Bronchial epithelial cell (primary cell): ENCODE measurements around the gene PTPRE. TPM values are rescaled to one million over a fixed set of nuclear protein-coding genes. Genes with fewer than 3 reads are reported as not detected.

Experiments
- DNase-seq: peaks from one replicate; pipeline ENCODE4 v3.0.0-alpha.2; 2010; ENCODE audit warnings: low read depth
- FAIRE-seq: peaks from 2 replicates; lab custom pipeline; 2011; peaks lifted over from hg19 to GRCh38; lab: Jason Lieb, UNC
- H3K27me3 ChIP-seq: 2 replicates; pipeline ENCODE4 v1.5.1; 2011; ENCODE audit warnings: low read length; ENCODE audit not compliant: control insufficient read depth, insufficient read depth
- H3K36me3 ChIP-seq: 2 replicates; pipeline ENCODE4 v1.5.1; 2011; ENCODE audit warnings: low read length; ENCODE audit not compliant: control insufficient read depth, insufficient read depth
- H3K4me3 ChIP-seq: 2 replicates; pipeline ENCODE4 v1.5.1; 2011; ENCODE audit warnings: mild to moderate bottlenecking, low read depth, low read length, control low read depth
- CTCF ChIP-seq: IDR thresholded peaks from 2 replicates; pipeline ENCODE4 v1.5.1; 2011; ENCODE audit warnings: mild to moderate bottlenecking, moderate library complexity, low read length, control low read depth, inconsistent platforms; ENCODE audit not compliant: insufficient read depth, severe bottlenecking
- total RNA-seq: library from RNA; depleted of rRNA; stranded (reverse); fragments of >200 nt; gene quantifications from 2 replicates; pipeline ENCODE4 v1.2.1, GENCODE V29; 2014

The PTPRE gene
- total RNA-seq, 1 donor from 2014 or later, result 7.9 TPM

- TF ChIP-seq CTCF, result no peak
- FAIRE-seq, result no peak
- H3K27me3 ChIP-seq, result no peaks in the 10 kb centered on the region
- H3K4me3 ChIP-seq, result peak overlapping the region; percentile 44
- no peak for DNase-seq
- H3K36me3 ChIP-seq, result no peaks in the 10 kb centered on the region
These were observed 655 bp downstream of the PTPRE start for GRCh38 chr10:127907411-127908105.

- peak; percentile 70 for FAIRE-seq
- H3K4me3 ChIP-seq, result no peak overlapping the region
- no peaks in the 10 kb centered on the region for H3K27me3 ChIP-seq
- no peaks in the 10 kb centered on the region for H3K36me3 ChIP-seq
- peak; percentile 43 for DNase-seq
- TF ChIP-seq CTCF, result no peak
These were observed 1.4 kb downstream of the PTPRE start for GRCh38 chr10:127908106-127908958.

GRCh38 chr10:127908959-127909267 is 2.0 kb downstream of the PTPRE start:
- H3K4me3 ChIP-seq, result no peak overlapping the region
- no peak for TF ChIP-seq CTCF
- DNase-seq, result no peak
- no peaks in the 10 kb centered on the region for H3K36me3 ChIP-seq
- H3K27me3 ChIP-seq, result no peaks in the 10 kb centered on the region
- FAIRE-seq, result no peak

- no peaks in the 10 kb centered on the region for H3K36me3 ChIP-seq
- no peak for TF ChIP-seq CTCF
- FAIRE-seq, result no peak
- H3K4me3 ChIP-seq, result no peak overlapping the region
- DNase-seq, result no peak
- no peaks in the 10 kb centered on the region for H3K27me3 ChIP-seq
These were observed 3.0 kb downstream of the PTPRE start for GRCh38 chr10:127909716-127910463.

DNA sequence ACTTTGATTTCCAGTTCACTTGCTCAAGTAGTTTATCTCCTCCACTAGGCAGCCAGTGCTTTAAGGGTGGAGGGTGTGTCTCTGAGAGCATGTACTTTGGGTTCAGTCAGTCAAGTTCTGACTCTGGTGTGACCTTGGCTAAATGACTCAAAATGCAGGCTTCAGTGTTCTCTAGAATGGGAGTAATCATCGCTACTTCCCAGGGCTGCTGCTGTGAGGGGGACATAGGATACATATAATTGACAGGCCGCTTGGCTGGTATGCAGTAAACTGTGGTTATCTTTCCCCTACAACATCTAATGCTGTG is 3.5 kb downstream of the PTPRE start:
- TF ChIP-seq CTCF, result no peak
- peak; percentile 47 for FAIRE-seq
- no peak for DNase-seq
- Histone ChIP-seq H3K36me3 (no peaks in the 10 kb centered on the region), H3K4me3 (no peak overlapping the region), H3K27me3 (no peaks in the 10 kb centered on the region)
